GM21786 (cell line): ENCODE measurements around the gene RECQL5.

Source experiments
- ATAC-seq: cut with Tn5 transposase; IDR thresholded peaks from one replicate; pipeline ENCODE4 v1.9.1; 2021; ENCODE audit not compliant: unreplicated experiment

RECQL5 gene

DNA sequence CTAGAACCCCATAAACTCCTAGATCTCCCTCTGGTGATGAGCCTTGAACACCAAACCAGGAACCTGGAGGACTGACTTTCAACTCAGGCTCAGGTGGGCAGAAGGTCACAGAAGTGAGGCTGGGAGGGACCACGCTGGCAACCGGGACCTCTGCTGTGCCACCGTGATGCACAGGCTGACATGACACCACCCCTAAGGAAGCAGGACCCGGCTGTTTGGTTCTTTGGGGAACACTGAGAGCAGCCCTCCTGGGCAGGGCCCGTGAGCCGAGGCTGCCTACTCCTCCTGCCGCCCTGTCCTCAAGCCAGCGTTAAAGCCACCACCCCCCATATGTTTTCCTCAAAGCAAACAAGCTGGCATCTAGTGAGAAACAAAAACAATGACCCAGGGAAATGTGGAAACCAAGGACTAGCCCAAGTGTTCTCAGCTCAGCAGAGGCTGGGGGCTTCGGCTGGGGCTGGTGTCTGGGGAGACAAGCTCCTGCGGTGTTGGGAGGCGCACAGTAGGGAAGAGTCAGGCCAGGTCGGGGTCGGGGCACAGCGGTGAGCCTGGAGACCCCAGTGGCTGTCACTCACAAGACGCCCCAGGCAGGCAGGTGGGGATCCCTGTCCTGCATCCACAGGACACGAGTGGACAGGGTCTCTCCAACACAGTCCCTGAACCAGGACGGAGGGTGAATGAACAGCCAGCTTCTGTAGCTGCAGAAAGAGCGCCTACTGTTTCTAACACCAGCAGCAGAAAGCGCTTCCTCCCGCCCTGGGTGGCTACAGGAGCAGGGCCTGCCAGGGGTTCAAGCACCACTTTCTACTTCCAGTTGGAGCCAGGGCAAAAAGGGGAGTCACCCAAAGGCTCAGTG, 32.0 kb downstream of the RECQL5 start:
- no peak for ATAC-seq

DNA sequence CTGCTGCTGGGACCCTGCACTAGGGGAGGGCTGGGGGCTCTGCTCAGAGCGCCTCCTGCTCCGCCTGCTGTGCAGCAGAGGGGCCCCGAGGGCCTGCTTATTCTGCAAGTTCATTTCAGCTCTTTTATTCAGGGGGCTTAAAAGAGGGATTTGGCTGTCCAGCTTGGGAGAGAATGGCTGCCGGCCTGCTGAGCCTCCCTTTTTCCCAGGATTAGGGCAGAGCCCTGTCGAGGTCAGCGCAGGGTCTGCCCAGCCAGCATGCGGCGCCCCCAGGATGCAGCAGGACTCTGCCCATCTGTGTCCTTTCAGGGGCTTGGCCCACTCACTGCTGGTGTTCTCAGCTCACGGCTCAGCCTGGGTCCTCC, 32.6 kb downstream of the RECQL5 start:
- ATAC-seq, result no peak

DNA sequence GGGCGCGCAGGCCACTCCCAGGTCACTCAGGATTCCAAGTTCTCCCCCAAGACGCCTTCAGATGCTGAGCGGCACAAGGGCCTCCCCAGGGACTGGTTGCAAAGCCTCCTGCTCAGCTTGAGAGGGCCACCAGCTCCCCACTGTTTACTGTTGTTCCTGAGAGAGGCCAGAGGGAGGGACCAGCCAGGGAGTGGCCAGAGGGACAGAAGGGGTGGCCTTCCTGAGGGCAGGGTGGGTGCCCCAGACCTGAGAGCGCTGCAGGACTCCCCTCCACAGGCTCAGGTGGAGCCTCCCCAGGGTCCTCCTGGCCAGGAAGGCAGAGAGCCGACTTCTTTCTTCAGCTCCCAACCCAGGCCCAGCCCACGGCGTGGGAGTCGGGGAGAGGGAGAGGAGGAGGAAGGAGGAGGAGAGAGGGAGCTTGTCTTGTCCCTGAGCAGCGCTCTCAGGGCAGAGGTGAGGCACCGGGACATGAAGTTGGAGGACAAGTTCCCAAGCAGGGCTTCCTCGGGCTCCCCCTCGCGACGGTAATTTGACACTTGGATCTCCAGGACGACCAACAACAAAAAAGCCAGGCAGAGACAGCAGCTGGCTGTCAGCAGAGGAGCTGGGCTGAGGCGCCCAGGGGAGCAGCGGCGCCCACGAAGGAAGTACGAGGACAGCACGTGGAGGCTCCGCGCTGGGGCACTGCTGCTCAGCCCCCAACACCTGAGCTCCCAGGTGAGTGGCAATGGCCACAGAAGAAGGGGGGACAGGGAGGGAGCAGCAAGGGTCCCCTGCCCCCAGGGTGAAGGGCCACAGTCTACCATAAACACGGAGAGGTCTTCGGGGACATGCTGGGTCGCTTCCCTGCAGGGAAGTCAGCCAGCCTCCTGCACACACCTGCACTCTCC, 33.2 kb downstream of the RECQL5 start:
- ATAC-seq, result no peak

DNA sequence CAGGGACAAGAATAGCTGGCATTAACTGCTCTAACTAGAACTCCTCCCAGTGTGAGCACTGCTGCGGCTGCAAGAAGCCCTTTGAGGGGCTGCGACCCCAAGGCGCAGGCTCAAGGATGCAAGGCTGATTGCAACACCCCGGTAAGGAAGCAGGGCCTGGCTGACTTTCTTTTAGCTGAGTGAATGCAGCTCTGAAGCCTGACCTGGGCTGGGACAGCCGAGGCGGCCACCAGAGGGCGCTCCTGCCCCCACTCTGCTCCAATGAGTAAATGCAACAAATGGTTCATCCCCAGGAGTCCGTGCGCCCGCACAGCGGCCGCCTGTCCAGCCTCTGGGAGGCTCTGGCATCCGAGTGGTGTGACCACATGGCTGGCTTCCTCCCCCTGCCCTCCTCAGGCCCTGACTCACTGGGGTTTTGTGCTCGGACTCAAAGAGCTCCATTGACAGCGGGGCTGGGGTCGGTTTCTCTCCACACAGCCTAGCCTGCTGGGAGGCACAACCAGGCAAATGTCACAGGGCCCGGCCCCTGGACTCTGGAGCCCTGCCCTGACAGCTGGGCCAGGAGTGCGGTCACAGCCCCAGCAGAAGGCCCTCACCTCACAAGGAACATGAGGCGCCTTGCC, 34.0 kb downstream of the RECQL5 start, which contains the start of gene SMIM5:
SMIM5 (plus strand) TSS at position 572 of the 623 bp plus-strand sequence. CDS start 6,768 bp downstream, outside the sequence.
- no peak for ATAC-seq

GRCh38 chr17:75632428-75632827, 34.5 kb downstream of the RECQL5 start:
- no peak for ATAC-seq

DNA sequence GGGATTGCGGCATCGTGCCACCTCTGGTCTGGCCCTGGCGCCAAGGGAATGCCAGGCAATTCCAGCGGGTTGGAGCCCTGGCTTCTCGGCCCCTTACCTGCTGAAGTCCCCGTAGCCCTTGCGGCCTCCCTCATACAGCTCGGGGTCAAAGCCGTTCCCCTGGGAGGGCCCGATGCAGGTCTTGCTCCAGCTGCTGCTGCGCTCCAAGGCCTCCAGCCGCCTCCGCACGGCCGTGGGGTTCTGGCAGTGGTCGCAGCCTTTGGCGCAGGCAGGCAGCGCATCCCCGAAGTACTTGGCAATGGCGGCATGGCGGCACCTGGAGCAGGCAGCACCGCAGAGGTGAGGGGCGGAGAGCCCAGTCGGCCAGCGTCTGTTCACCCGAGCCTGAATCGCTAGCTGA, 35.6 kb downstream of the RECQL5 start:
- no peak for ATAC-seq

- ATAC-seq, result no peak
Measured at GRCh38 chr17:75630071-75630917, 36.7 kb downstream of the RECQL5 start.

GRCh38 chr17:75629157-75629556, 37.8 kb downstream of the RECQL5 start:
- no peak for ATAC-seq

DNA sequence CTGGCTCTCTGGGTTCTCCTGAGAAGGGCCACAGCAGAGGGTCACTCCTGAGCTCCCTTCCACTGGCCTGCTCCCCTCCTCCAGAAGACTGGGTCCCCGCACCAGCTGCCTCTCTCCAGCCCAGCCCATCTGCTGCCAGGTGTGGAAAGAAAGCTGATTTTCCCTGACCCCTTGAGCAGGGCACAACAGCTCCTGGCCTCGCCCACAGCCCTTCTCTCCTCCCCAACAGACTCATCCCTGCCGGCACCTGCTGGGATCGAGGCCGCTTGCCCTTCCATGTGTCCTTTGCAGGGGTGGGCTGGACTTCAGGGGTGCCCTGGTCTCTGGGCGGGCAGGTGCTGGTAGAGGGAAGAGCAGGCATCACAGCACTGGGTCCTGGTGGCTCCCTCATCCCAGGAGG, 38.5 kb downstream of the RECQL5 start:
- no peak for ATAC-seq

DNA sequence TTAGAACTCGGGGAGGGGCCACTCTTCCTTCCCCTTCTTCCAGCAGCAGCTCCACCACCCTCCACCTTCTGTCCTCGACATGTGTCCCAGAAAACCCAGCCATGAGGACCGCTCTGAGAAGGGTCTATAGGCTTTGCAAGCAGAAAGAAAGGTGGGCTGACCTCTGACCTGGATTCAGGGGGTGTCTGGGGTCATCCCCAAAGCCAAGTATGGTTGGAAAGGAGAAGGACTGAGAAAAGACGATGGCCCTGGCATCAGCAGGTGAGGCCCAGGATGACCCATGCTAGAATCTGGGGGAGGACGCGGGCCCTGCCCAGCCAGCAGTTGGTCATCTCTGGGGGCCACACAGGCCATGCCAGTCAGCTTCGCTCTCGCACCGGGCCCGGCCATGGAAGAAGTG, 39.9 kb downstream of the RECQL5 start:
- no peak for ATAC-seq

GRCh38 chr17:75626496-75627038, 40.4 kb downstream of the RECQL5 start:
- no peak for ATAC-seq

DNA sequence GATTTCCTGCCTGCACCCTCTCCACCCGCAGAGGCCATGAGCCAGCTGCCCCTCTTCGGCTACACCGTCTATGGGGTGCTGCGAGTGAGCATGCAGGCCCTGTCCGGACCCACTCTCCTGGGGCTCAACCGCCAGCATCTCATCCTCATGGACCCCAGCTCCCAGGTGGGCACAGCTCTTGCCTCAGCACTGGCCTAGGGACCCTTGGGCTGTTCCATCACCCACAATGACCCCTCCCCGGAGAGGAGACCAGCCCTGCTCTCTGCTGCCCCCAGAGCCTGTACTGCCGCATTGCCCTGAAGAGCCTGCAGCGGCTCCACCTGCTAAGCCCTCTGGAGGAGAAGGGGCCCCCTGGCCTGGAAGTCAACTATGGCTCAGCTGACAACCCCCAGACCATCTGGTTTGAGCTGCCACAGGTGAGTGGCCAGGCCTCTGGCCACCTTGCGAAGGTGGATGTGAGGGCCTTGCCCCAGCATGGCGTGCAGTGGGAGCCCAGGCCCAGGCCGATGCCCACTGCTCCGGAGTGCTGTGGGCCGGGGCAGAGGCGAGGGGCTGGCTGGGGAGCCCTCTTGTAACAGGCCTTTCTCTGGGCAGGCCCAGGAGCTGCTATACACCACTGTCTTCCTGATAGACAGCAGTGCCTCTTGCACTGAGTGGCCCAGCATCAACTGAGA, 41.0 kb downstream of the RECQL5 start:
- no peak for ATAC-seq

DNA sequence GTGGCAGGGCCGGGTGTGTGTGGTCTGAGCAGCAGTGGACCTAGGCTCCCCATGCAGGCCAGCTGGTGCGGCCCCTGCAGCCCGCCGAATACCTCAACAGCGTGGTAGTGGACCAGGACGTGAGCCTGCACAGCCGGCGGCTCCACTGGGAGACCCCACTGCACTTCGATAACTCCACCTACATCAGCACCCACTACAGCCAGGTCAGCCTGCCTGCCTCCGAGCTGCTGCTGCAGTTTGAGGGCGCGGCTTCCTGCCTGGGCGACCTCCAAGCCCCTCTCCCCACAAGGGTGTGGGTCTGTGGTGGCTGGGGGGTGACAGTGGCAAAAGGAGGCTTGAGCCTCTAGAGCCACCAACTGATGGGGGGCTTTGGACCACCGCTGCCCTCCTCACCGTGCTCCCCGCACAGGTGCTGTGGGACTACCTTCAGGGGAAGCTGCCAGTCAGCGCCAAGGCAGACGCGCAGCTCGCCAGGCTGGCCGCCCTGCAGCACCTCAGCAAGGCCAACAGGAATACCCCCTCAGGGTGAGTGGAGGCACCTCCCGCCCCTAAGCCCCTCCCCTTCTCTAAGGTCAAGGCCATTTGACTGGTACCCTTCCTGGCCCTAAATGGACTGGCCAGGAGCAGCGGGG, 42.1 kb downstream of the RECQL5 start:
- ATAC-seq, result no peak

- ATAC-seq, result no peak
Measured at GRCh38 chr17:75624021-75624420, 42.9 kb downstream of the RECQL5 start.

- no peak for ATAC-seq
Measured at GRCh38 chr17:75623386-75623785, 43.6 kb downstream of the RECQL5 start.

DNA sequence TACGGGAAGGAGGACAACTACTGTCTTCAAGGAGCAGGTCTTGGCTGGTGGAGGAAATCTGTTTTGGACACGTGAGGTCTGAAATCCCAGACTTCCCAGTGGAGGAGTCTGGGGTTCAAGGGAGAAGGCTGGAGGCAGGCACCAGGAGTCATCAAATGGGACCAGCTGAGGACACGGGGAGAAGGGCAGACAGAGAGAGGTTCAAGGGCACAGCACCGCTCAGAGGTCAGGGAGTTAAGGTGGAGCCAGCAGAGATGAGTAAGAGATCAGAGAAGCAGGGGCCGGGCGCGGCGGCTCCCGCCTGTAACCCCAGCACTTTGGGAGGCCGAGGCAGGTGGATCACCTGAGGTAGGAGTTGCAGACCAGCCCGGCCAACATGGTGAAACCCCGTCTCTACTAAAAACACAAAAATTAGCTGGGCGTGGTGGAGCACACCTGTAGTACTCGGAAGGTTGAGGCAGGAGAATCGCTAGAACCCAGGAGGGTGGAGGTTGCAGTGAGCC, 44.1 kb downstream of the RECQL5 start:
- no peak for ATAC-seq

DNA sequence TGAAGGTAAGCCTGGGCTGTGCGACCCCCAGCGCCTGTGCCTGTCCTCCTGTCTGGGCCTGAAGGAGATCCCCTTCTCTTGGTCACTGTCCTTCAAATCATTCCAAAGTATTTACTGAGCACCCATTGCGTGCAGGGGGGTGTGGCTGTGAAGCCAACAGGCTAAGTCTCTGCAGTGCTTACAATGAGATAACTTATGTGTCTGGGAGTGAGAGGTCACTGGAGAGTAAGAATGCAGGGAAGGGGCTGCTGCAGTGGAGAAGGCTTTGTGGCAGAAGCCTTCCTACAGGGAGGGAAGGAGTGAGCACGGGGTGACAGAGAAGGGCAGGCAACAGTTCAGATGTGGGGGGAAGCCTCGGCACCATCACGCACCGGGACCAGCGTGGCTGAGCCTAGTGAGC, 44.9 kb downstream of the RECQL5 start:
- no peak for ATAC-seq

DNA sequence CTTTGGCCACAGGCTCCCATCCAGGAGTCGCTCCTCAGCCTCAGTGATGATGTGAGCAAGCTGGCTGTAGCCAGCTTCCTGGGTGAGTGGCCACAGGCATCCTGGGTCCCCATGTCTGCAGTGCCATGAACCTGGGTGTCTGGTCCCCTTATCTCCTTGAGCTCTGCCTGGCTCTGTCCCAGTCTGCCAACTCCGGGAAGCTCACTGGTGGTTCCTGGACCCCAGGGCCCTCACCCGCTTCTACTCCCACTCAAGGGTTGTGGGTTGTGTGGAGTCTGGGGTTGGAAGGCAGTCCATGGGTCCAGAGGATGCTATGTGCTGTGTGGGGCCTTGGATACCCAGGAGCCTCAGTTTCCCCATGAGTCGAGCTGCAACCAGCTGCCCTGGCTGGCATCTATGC, 45.5 kb downstream of the RECQL5 start:
- no peak for ATAC-seq
